Omental fat pad (tissue), 4 donors: ENCODE data around the gene SLC25A21. TPM values are rescaled to one million over a fixed set of nuclear protein-coding genes. Genes with fewer than 3 reads are reported as not detected.
"Not testable (repeated sequence)": the region's sequence is repeated elsewhere in the genome, so short reads cannot be mapped to it uniquely, and the experiment has no call there.

Experiments used
- ATAC-seq: fragments of 150-250 bp; one replicate; pipeline ENCODE4 v1.9.1; 2016; ENCODE audit warnings: mild to moderate bottlenecking, moderate library complexity; ENCODE audit not compliant: low FRiP score
- DNase-seq: peaks from one replicate; pipeline ENCODE4 v3.0.0-alpha.2; 2019; ENCODE audit warnings: low spot score
- CTCF ChIP-seq, 3 donors: fragments of 450-650 bp; IDR thresholded peaks; one replicate each; pipeline ENCODE4 v1.5.1; 2016 to 2017; ENCODE audit warnings: antibody characterized with exemption in 3 of 3, mild to moderate bottlenecking in 3 of 3, moderate library complexity in 2 of 3
- total RNA-seq, 4 donors: library from RNA; depleted of rRNA; stranded (reverse); fragments of >200 nt; gene quantifications; one replicate each; pipeline ENCODE4 v1.1.0, GENCODE V29; 2016

SLC25A21 gene
- total RNA-seq: 1 to 10 TPM in 1 of 4 donors, under 1 TPM in 1, not detected in 2; 0.38 to 1.4 TPM

- ATAC-seq: peak; percentile 91
- no peak for DNase-seq
- no peak for TF ChIP-seq CTCF (IDR thresholded peaks at IDR 0.05)
Measured at GRCh38 chr14:37172024-37172869, at the start of gene SLC25A21. Gene SLC25A21 (minus strand): TSS chr14:37172606.

GRCh38 chr14:37221073-37221472 lies 48.7 kb upstream of the SLC25A21 start:
- DNase-seq (no peak), ATAC-seq (no peak)
- TF ChIP-seq CTCF (IDR thresholded peaks at IDR 0.05): no peak

- TF ChIP-seq CTCF (IDR thresholded peaks at IDR 0.05): no peak
- ATAC-seq (no peak), DNase-seq (no peak)
Measured at GRCh38 chr14:37215345-37215744, 42.9 kb upstream of the SLC25A21 start.

GRCh38 chr14:37213016-37213415 lies 40.6 kb upstream of the SLC25A21 start:
- ATAC-seq (no peak), DNase-seq (no peak)
- TF ChIP-seq CTCF (IDR thresholded peaks at IDR 0.05): no peak

GRCh38 chr14:37210448-37210847 lies 38.0 kb upstream of the SLC25A21 start:
- no peak for TF ChIP-seq CTCF (IDR thresholded peaks at IDR 0.05)
- DNase-seq (no peak), ATAC-seq (no peak)

GRCh38 chr14:37209617-37210016 lies 37.2 kb upstream of the SLC25A21 start:
- DNase-seq, ATAC-seq: not testable (repeated sequence)

- DNase-seq, ATAC-seq: not testable (repeated sequence)
Measured at GRCh38 chr14:37205623-37206605, 33.5 kb upstream of the SLC25A21 start.
